ENCODE data around the gene EGLN3. TPM values are rescaled to one million over a fixed set of nuclear protein-coding genes. Genes with fewer than 3 reads are reported as not detected.

EGLN3 gene
- total and polyA plus RNA-seq, 2 donors (not counting 3 experiments of a cell fraction or from before 2014, with no cell fraction given): 0.20 TPM; not detected in 1

DNA sequence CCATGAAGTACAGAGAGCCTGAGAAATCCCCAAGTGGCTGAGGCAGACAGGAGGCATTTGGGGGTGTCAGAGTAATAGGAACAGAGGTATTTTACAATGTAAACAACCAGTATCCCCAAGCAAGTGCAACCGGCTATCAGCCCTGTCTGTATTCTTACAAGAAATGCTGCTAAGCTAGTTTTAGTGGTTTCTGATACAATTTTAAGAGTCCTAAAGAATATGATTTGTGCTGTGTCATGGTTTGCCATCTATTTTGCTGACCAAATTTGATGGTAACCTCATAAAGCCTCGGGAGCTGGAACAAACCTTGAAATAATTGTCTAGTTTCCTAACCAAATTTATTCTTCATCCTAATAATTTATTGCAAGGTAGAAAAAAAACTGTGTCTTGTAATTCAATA lies 46.7 kb upstream of the EGLN3 start:
- dilution Hi-C loops (cut with MboI; ENCODE audit: extremely low pct_ligation_motif_present, low sequenced_read_pairs): no loop called here

DNA sequence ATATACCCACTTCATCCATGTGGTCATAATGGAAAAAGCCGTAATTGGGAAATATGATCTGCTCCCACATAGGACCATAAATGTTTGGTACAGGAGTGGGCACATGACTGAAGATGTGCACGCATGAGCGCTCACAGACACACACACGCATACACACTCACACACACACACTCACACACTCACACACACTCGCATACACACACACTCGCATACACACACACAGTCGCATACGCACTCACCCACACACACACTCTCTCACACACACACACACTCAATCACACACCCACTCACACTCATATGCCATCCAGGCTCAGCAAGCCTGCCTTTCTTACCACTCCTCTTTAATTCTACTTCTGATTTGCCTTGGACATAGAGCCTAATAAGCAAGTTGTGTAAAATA lies 45.6 kb upstream of the EGLN3 start:
- peaks cover 0 to 5% of the 10 kb centered on the region in 2 experiments for H3K27me3 ChIP-seq (ENCODE audit: control insufficient read depth in 2 of 2, insufficient read depth in 2 of 2, low read length in 2 of 2)
- no peaks in the 10 kb centered on the region for H3K9me3 ChIP-seq (replicated peaks; ENCODE audit: control insufficient read depth, insufficient read depth, low read length)
- no peaks in the 10 kb centered on the region for H3K4me1 ChIP-seq (ENCODE audit: control insufficient read depth, extremely low read depth, insufficient read depth, low read length)
- DNase-seq (ENCODE audit: low read depth, low spot score): no peak
- BruUV-seq (replicated peaks): no TSS peak
- TF ChIP-seq, protein P1, sequence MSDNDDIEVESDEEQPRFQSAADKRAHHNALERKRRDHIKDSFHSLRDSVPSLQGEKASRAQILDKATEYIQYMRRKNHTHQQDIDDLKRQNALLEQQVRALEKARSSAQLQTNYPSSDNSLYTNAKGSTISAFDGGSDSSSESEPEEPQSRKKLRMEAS (IDR thresholded peaks at IDR 0.05; ENCODE audit: insufficient read depth, insufficient read length): no peak
- TF ChIP-seq MYC (IDR thresholded peaks at IDR 0.05; ENCODE audit: low read depth, low read length): no peak
- no peak for TF ChIP-seq JUN (IDR thresholded peaks at IDR 0.05; ENCODE audit: borderline replicate concordance, insufficient read depth, insufficient read length, low read depth)
- intact Hi-C loops (cut with micrococcal nuclease) (no loop called here), dilution Hi-C loops (cut with MboI; ENCODE audit: extremely low pct_ligation_motif_present, low sequenced_read_pairs) (no loop called here)
- CTCF ChIA-PET: interaction anchor here (1.0 kb wide), 1 partner anchor 102 kb away, joined by 3 read pairs; no protein-coding TSS in a partner anchor
- no peaks in the 10 kb centered on the region for H3K9me1 ChIP-seq (replicated peaks; ENCODE audit: control insufficient read depth, extremely low read depth, insufficient read depth, low read length)
- no peak overlapping the region for H3K4me3 ChIP-seq (replicated peaks in 1 of 3; ENCODE audit: insufficient read depth in 1 of 3, low read depth in 1 of 3, low read length in 3 of 3)
- no peak overlapping the region for H2AFZ ChIP-seq (ENCODE audit: low read depth, low read length)
- H4K20me1 ChIP-seq (replicated peaks; ENCODE audit: control insufficient read depth, extremely low read depth, insufficient read depth, low read length): no peaks in the 10 kb centered on the region
- H3K4me2 ChIP-seq (ENCODE audit: insufficient read depth, low read length): no peak overlapping the region
- H3K9ac ChIP-seq (replicated peaks; ENCODE audit: extremely low read depth, insufficient read depth, low read length): no peak overlapping the region
- no peaks in the 10 kb centered on the region for H3K79me2 ChIP-seq (ENCODE audit: control insufficient read depth, insufficient read depth, low read length)
- H3K36me3 ChIP-seq (ENCODE audit: control insufficient read depth in 2 of 2, extremely low read depth in 1 of 2, insufficient read depth in 2 of 2, low read length in 2 of 2): no peaks in the 10 kb centered on the region
- FAIRE-seq: no peak
- no peak overlapping the region for H3K27ac ChIP-seq (ENCODE audit: insufficient read depth, low read depth, low read length)
- POLR2A ChIA-PET: no interaction called here

More for the DNA sequence above, 46.7 kb upstream of the EGLN3 start:
- Histone ChIP-seq H3K9ac (replicated peaks; ENCODE audit: extremely low read depth, insufficient read depth, low read length) (no peak overlapping the region), H3K27ac (ENCODE audit: insufficient read depth, low read depth, low read length) (no peak overlapping the region), H3K79me2 (ENCODE audit: control insufficient read depth, insufficient read depth, low read length) (no peaks in the 10 kb centered on the region), H2AFZ (ENCODE audit: low read depth, low read length) (no peak overlapping the region), H3K9me3 (replicated peaks; ENCODE audit: control insufficient read depth, insufficient read depth, low read length) (no peaks in the 10 kb centered on the region), H3K9me1 (replicated peaks; ENCODE audit: control insufficient read depth, extremely low read depth, insufficient read depth, low read length) (no peaks in the 10 kb centered on the region), H3K36me3 (ENCODE audit: control insufficient read depth in 2 of 2, extremely low read depth in 1 of 2, insufficient read depth in 2 of 2, low read length in 2 of 2) (no peaks in the 10 kb centered on the region), H3K4me3 (replicated peaks in 1 of 3; ENCODE audit: insufficient read depth in 1 of 3, low read depth in 1 of 3, low read length in 3 of 3) (no peak overlapping the region), H3K4me1 (ENCODE audit: control insufficient read depth, extremely low read depth, insufficient read depth, low read length) (no peaks in the 10 kb centered on the region), H3K4me2 (ENCODE audit: insufficient read depth, low read length) (no peak overlapping the region), H3K27me3 (ENCODE audit: control insufficient read depth in 2 of 2, insufficient read depth in 2 of 2, low read length in 2 of 2) (peaks cover 0 to 5% of the 10 kb centered on the region in 2 experiments), H4K20me1 (replicated peaks; ENCODE audit: control insufficient read depth, extremely low read depth, insufficient read depth, low read length) (no peaks in the 10 kb centered on the region)
- intact Hi-C loops (cut with micrococcal nuclease): no loop called here
- POLR2A ChIA-PET: no interaction called here
- DNase-seq (ENCODE audit: low read depth, low spot score) (no peak), FAIRE-seq (no peak)
- no TSS peak for BruUV-seq (replicated peaks)
- CTCF ChIA-PET: interaction anchor here (1.7 kb wide), 1 partner anchor 148 kb away, joined by 4 read pairs; no protein-coding TSS in a partner anchor
- no peak for TF ChIP-seq POLR2A (IDR thresholded peaks at IDR 0.05; ENCODE audit: low read depth, low read length)

All from endothelial cell of umbilical vein (primary cell).